Renal cortex interstitium (tissue), 11 donors: Measurements from ENCODE around the gene GJA5. TPM values are rescaled to one million over a fixed set of nuclear protein-coding genes. Genes with fewer than 3 reads are reported as not detected.
A peak's percentile ranks its signal among the peaks of the same experiment; 100 is the strongest.
"Not testable (repeated sequence)": the region's sequence is repeated elsewhere in the genome, so short reads cannot be mapped to it uniquely, and the experiment has no call there.

Source experiments
- DNase-seq, 11 donors: peaks; one replicate each; pipeline ENCODE4 v3.0.0-alpha.2; 2013; ENCODE audit warnings: low read depth in 9 of 11, low spot score in 4 of 11; ENCODE audit errors: extremely low read depth in 1 of 11
- polyA plus RNA-seq, 3 donors: library from polyadenylated mRNA; unstranded; fragments of 120-200 nt; gene quantifications; one replicate each; pipeline ENCODE4 v1.2.1, GENCODE V29; 2013; ENCODE audit not compliant: insufficient read length in 3 of 3

Gene GJA5
- polyA plus RNA-seq, 3 donors: 16.2 to 27.2 (median 26.9) TPM

- DNase-seq: no peak
These were observed 19.3 kb downstream of the GJA5 start for GRCh38 chr1:147741065-147741464.

GRCh38 chr1:147740391-147740790 lies 20.0 kb downstream of the GJA5 start:
- no peak for DNase-seq

DNA sequence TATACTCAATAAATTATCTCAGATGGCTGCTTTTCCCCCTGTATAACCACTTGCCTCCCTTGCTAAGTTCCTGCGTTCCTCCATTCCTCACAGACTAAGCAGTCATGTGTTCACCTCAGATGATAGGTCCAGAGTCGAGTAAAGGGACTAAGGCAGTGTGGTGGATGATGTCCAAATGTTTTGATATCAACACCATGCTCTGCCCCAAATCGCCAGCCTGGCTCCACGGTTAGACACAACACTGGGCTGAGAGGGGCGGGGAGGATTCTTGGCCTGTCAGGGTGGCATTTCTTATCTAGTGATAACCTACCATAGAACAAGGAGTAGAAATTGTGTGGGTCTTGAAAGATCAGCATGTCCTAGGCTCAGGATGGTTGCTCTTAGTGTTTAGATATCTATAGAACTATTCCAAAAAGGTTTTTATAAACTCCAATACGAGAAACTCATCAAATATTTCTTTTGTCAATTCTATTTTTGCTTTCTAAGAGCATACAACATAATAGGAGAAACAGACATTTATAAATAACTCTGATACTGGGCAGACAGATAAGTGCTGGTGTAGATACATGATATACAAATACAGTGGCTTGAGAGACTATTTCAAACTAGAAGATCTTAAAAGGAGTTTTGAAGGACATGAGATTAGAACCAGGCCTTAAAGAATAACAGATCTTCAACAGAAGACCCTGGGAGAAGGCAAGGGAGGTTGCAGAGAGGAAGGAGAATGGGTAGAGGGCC lies 21.5 kb downstream of the GJA5 start:
- DNase-seq: no peak

DNA sequence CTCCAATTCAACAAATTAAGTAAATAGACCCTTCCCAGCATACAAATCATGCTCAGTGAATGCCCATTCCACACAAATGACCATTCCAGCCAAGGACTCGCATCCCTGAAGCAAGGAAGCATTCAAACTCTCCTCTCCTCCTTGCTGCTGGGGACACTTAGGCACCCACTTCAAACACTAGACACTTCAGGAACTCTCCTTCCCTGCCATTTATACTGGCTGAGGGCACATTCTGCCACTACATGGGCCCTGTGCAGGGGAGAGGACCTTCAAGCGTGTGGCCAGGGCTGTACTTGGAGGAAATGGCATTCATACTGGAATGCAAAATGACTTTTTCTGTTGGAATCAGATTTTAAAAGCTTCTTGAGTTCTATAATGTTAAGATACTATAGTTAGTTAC lies 22.3 kb downstream of the GJA5 start:
- DNase-seq: no peak

GRCh38 chr1:147736883-147737282 lies 23.5 kb downstream of the GJA5 start:
- DNase-seq: no peak

- DNase-seq: no peak
These were observed 25.0 kb downstream of the GJA5 start for GRCh38 chr1:147735423-147735822.

GRCh38 chr1:147734291-147734841 lies 26.0 kb downstream of the GJA5 start:
- not testable (repeated sequence) for DNase-seq

DNA sequence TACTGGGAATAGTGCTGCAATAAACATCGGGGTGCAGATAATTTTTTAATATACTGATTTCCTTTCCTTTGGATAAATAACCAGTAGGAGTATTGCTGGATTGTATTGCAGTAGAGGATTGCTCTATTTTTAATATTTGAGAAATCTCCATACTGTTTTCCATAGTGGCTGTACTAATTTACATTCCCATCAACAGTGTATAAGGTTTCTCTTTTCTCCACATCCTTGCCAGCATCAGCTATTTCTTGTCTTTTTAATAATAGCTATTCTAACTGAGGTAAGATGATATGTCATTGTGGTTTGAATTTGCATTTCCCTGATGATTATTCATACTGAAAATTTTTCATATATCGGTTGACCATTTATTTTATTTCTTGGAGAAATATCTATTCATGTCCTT lies 31.1 kb downstream of the GJA5 start:
- no peak for DNase-seq

DNA sequence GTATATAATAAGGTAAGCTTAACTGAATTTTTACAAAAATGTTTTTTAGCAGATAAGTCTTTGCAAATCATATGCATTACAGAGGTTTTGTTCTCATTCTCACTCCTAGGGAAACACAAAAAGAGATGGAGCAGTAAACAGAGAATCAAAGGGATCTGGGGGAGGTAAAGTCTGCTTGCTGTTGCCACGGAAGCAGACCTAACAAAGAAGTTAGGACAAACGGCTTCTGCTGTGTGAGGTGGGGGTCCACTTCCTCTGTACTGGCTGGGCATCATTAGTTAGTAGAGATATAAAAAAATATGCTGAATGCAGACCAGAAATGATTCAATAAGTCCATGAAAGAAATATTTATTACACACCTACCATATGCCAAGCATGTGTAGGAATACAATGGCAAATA lies 34.2 kb downstream of the GJA5 start:
- no peak for DNase-seq

DNA sequence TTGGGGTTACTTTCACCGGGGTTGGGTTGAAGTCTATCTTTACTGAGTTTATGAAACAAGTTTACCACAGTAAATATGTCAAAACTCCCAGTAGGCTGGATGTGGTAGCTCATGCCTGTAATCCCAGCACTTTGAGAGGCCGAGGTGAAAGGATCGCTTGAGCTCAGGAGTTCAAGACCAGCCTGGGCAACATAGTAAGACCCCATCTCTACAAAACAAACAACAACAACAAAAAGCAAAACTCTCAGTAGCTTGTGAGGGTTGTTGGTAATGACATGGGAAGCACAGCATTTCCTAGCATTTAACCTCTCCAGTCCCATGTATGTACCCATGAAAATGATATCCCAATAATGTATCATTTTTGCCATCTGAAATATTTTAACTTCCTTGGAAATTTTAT lies 34.7 kb downstream of the GJA5 start:
- no peak for DNase-seq

DNA sequence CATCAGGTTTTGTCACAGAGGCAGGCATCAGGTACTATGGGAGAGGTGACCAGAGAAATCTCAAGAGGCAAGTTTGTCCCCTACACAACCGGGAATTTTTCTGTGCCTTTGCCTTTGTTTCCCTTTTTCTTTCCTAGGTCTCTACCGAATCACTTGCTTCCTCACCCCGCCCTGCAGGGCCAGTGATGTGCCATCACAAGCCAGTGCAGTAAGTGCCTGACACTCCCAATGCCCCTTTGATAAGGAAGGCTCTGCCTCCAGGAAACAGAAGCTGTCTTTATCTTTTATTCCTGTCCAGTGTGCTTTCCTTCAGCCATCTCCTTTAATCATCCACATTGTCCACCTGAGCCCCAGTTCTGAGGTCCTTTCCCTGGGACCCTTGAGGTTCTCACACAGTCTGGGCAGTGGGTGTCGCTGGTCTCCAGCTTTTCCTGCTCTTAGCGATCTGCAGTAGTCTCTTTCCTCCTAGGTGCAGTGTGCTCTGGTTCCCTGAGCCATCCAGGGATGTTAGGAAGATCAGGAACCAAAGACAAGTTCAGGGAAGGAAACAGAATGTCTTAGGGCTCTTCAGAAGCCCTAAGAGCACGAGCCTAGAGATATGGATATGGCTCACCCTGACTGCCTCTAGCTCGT lies 36.6 kb downstream of the GJA5 start:
- peak in 4 of 11 donors; percentile 27 to 37 (median 36) for DNase-seq

DNA sequence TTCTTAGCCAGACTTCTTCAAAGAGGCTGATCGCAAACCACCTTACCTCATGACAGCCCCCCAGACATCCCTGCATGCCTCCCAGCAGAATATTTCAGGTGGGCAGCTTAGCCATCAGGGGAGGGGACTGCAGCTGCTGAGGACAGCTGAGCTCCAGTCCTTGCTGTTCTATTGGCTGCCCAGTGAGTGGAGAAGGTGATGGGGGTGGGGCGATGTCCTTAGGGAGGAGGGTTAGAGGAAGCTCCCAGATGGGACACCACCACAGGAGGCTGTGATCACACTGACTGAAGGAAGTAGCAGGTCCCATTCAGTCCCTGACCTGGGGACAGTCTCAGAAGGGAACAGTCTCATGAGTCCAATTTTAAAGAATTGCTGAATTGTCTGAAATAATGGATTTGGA lies 38.3 kb downstream of the GJA5 start:
- no peak for DNase-seq

- DNase-seq: no peak
These were observed 38.7 kb downstream of the GJA5 start for GRCh38 chr1:147721716-147722115.

- no peak for DNase-seq
These were observed 39.8 kb downstream of the GJA5 start for GRCh38 chr1:147720557-147720956.

GRCh38 chr1:147719711-147720225 lies 40.6 kb downstream of the GJA5 start:
- DNase-seq: no peak

DNA sequence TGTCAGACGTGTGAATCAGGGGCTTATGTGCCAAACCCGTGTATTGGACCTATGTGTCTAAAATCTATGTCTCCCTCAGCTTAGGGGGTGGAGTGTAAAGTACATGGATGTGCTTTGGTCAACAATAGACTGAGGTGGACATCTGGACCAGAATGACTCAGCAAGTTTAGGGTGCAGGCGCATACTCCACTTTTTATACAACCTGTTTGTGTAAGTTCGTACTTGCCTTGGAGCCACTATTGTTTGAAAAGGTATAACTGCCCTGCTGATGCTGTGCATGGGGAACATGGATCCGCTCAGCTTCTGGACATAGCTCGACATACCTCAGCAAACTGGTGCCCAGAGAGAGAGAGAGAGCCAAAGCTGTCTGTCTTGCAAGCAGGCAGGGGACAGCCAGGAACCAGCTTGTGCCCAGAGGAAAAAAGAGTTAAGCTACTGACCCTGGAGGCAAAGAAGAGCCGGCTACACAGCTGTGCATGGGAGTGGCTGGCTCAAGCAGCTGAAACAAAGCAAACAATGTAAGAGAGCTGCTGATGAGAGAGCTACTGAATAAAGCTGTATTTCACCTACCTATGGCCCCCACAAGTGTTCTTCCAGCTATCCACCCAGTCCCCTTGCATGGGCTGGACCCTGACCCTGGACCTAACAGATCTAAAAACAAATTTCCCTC lies 41.2 kb downstream of the GJA5 start:
- DNase-seq: no peak

DNA sequence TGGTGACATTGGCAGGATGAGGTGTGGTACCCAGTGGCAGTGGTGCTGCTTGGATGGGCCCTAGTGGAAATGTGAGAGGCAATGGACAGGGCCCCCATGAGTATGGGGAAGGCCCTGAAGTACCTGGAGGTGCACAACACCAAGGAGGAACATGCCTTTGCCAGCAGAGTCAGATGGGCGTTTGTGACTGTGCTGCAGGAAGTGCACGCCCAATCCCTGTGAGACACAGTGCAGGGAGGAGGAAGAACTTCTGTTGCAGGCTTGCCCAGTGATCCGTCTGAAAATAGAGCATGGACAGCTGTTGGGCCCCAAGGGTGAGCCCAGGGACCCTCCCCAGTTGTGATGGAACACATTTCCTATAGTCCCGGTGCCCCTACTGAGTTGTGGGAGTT lies 42.7 kb downstream of the GJA5 start:
- no peak for DNase-seq

DNA sequence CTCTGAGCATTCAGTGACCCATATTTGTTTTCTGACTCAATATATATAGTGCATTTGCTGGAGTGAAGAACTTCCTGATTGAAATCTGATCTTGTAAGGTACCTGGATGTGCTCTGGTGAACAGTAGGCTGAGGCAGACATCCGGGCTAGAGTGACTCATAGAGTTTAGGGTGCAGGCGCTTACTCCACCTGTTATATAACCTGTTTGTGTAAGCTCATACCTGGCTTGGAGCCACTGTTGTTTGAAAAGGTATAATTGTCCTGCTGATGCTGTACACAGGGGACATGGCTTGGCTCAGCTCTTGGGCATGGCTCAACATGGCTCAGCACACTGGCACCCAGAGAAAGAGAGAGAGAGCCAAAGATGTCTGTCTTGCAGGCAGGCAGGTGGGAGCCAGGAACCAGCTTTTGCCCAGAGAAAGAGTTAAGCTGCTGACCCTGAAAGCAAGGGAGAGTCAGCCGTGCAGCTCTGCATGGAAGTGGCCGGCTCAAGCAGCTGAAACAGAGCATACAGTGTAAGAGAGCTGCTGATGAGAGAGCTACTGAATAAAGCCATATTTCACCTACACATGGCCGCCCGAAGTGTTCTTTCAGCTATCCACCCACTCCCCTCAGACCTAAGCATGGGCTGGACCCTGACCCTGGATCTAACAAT lies 43.2 kb downstream of the GJA5 start:
- peak in 6 of 11 donors; percentile 32 to 74 (median 59) for DNase-seq

GRCh38 chr1:147712605-147713004 lies 47.8 kb downstream of the GJA5 start:
- no peak for DNase-seq
